Measurements from ENCODE around the gene KNTC1. TPM values are rescaled to one million over a fixed set of nuclear protein-coding genes. Genes with fewer than 3 reads are reported as not detected.

The KNTC1 gene
- total RNA-seq, 2 experiments from 2014 or later = 170 to 195 TPM

GRCh38 chr12:122537021-122537420, 10.0 kb downstream of the KNTC1 start:
- Histone ChIP-seq H3K4me1 (ENCODE audit: insufficient read depth, low read length, poor library complexity, severe bottlenecking) (no peaks in the 10 kb centered on the region), H3K4me3 (ENCODE audit: low read depth, low read length, poor library complexity, severe bottlenecking) (no peak overlapping the region), H3K27ac (ENCODE audit: low read depth, low read length, poor library complexity, severe bottlenecking) (no peak overlapping the region), H3K4me2 (ENCODE audit: low read length) (no peak overlapping the region), H2AFZ (ENCODE audit: low read length) (no peak overlapping the region), H3K36me3 (ENCODE audit: insufficient read depth, low read length) (peaks cover 98% of the 10 kb centered on the region), H4K20me1 (ENCODE audit: insufficient read depth, low read length) (no peaks in the 10 kb centered on the region), H3K9me3 (ENCODE audit: low read length) (no peaks in the 10 kb centered on the region), H3K79me2 (ENCODE audit: insufficient read depth, low read depth, low read length) (peaks cover 18% of the 10 kb centered on the region; the same call in 1 of the 2 replicates), H3K9me2 (ENCODE audit: insufficient read depth, low read length) (no peaks in the 10 kb centered on the region)
- ChIA-PET POLR2A (interaction anchor here (0.8 to 3.1 kb wide), 6 partner anchors 8 to 36 kb away, joined by 3 to 25 read pairs (median 4); no protein-coding TSS in a partner anchor), CTCF (ENCODE audit: unreplicated experiment) (no interaction called here)
- DNase-seq (ENCODE audit: low spot score) = no peak
- no peak for TF ChIP-seq CTCF (conservative IDR thresholded peaks at IDR 0.05; ENCODE audit: low read length)
- TF ChIP-seq EZH2phosphoT487 (IDR thresholded peaks at IDR 0.05; ENCODE audit: borderline replicate concordance, low read depth, low read length) = no peak
- intact Hi-C loops (cut with micrococcal nuclease; ENCODE audit: unreplicated experiment) = no loop called here
- no TSS peak for BruUV-seq (replicated peaks)

- H3K4me1 ChIP-seq (ENCODE audit: insufficient read depth, low read length, poor library complexity, severe bottlenecking) = no peaks in the 10 kb centered on the region
- H3K4me3 ChIP-seq (ENCODE audit: low read depth, low read length, poor library complexity, severe bottlenecking) = no peak overlapping the region
- DNase-seq (ENCODE audit: low spot score) = no peak
- H3K4me2 ChIP-seq (ENCODE audit: low read length) = no peak overlapping the region
- no peak overlapping the region for H2AFZ ChIP-seq (ENCODE audit: low read length)
- peaks cover 11% of the 10 kb centered on the region; the same call in 1 of the 2 replicates for H3K79me2 ChIP-seq (ENCODE audit: insufficient read depth, low read depth, low read length)
- no TSS peak for BruUV-seq (replicated peaks)
- no peaks in the 10 kb centered on the region for H3K9me2 ChIP-seq (ENCODE audit: insufficient read depth, low read length)
- H4K20me1 ChIP-seq (ENCODE audit: insufficient read depth, low read length) = no peaks in the 10 kb centered on the region
- ChIA-PET POLR2A (interaction anchor here (0.5 to 3.1 kb wide), 8 partner anchors 11 to 1046 kb away, joined by 3 to 25 read pairs (median 4); partner anchors contain the start of genes KNTC1, RSRC2, TMED2 and ZCCHC8), CTCF (ENCODE audit: unreplicated experiment) (no interaction called here)
- peaks cover 99% of the 10 kb centered on the region for H3K36me3 ChIP-seq (ENCODE audit: insufficient read depth, low read length)
- no peaks in the 10 kb centered on the region for H3K9me3 ChIP-seq (ENCODE audit: low read length)
- TF ChIP-seq EZH2phosphoT487 (IDR thresholded peaks at IDR 0.05; ENCODE audit: borderline replicate concordance, low read depth, low read length) = no peak
- TF ChIP-seq CTCF (conservative IDR thresholded peaks at IDR 0.05; ENCODE audit: low read length) = no peak
- H3K27ac ChIP-seq (ENCODE audit: low read depth, low read length, poor library complexity, severe bottlenecking) = no peak overlapping the region
- intact Hi-C loops (cut with micrococcal nuclease; ENCODE audit: unreplicated experiment) = no loop called here
Measured at GRCh38 chr12:122538496-122538895, 11.4 kb downstream of the KNTC1 start.

GRCh38 chr12:122544537-122544936, 17.5 kb downstream of the KNTC1 start:
- H3K4me1 ChIP-seq (ENCODE audit: insufficient read depth, low read length, poor library complexity, severe bottlenecking) = peaks cover 20% of the 10 kb centered on the region
- intact Hi-C loops (cut with micrococcal nuclease; ENCODE audit: unreplicated experiment) = no loop called here
- H3K4me3 ChIP-seq (ENCODE audit: low read depth, low read length, poor library complexity, severe bottlenecking) = no peak overlapping the region
- POLR2A ChIA-PET = interaction anchor here (0.7 to 0.8 kb wide), 2 partner anchors 105 to 1080 kb away, joined by 3 read pairs; no protein-coding TSS in a partner anchor
- no peaks in the 10 kb centered on the region for H3K9me3 ChIP-seq (ENCODE audit: low read length)
- H3K79me2 ChIP-seq (ENCODE audit: insufficient read depth, low read depth, low read length) = peaks cover 5% of the 10 kb centered on the region; the same call in 1 of the 2 replicates
- no peak overlapping the region for H3K4me2 ChIP-seq (ENCODE audit: low read length)
- CTCF ChIA-PET (ENCODE audit: unreplicated experiment) = no interaction called here
- H4K20me1 ChIP-seq (ENCODE audit: insufficient read depth, low read length) = no peaks in the 10 kb centered on the region
- no peak overlapping the region for H3K27ac ChIP-seq (ENCODE audit: low read depth, low read length, poor library complexity, severe bottlenecking)
- no peak for DNase-seq (ENCODE audit: low spot score)
- no peak overlapping the region for H2AFZ ChIP-seq (ENCODE audit: low read length)
- no TSS peak for BruUV-seq (replicated peaks)
- H3K36me3 ChIP-seq (ENCODE audit: insufficient read depth, low read length) = peaks cover 98% of the 10 kb centered on the region
- H3K9me2 ChIP-seq (ENCODE audit: insufficient read depth, low read length) = no peaks in the 10 kb centered on the region
- TF ChIP-seq CTCF (conservative IDR thresholded peaks at IDR 0.05; ENCODE audit: low read length) = no peak
- TF ChIP-seq EZH2phosphoT487 (IDR thresholded peaks at IDR 0.05; ENCODE audit: borderline replicate concordance, low read depth, low read length) = no peak
